H54 (cell line): ENCODE results near the gene CRY1.

Source experiments
- DNase-seq: peaks from one replicate; pipeline ENCODE4 v3.0.0; 2011; ENCODE audit warnings: low spot score, mixed read lengths; ENCODE audit not compliant: insufficient read length
- FAIRE-seq: peaks from 3 replicates; lab custom pipeline; 2011; peaks lifted over from hg19 to GRCh38; lab: Jason Lieb, UNC
- POLR2A ChIP-seq: IDR thresholded peaks from 2 replicates; pipeline ENCODE4 v1.6.1; 2011; ENCODE audit warnings: low read depth, mild to moderate bottlenecking, low read length

CRY1 gene

DNA sequence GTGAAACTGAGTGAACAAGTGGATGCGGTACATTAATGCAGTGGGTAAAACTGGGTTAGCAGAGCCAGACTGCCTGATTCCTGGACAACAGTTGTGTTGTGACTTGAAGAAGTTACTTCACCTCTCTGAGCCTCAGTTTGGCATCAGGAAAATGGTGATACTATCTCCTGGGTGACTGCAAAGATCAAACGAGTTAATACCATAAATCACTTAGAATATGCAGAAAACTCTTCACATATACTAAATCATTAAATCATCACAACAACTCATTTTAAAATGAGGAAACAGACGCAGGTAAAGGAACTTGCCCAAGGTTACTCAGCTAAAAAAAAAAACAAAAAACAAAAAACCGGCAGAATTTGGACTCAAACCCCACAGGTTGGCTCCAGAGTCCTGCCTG, 107.2 kb downstream of the CRY1 start:
- no peak for FAIRE-seq
- no peak for DNase-seq
- no peak for TF ChIP-seq POLR2A

DNA sequence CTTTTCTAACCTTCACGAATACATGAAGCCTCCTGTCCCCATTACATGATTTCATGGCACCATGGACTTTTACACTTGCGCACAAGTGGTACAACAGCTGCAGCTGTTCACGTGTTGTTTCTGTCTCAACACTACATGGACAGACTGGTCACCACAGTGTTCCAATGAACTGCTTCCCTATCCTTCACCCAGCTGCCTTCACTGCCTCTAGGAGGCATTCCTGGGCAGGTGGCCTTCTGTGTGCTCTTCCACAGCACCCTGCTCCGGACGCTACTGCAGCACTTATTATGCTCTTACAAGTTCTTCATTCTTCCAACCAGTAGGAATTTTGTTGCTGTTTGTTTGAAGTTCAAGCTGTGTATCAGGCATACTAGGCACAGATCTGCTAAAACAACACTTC, 107.9 kb downstream of the CRY1 start:
- TF ChIP-seq POLR2A = no peak
- DNase-seq = no peak
- FAIRE-seq = no peak

- no peak for TF ChIP-seq POLR2A
- DNase-seq (no peak), FAIRE-seq (no peak)
These were observed 108.7 kb downstream of the CRY1 start for GRCh38 chr12:106984588-106985137.

- DNase-seq = no peak
- TF ChIP-seq POLR2A = no peak
- FAIRE-seq = no peak
These were observed 111.1 kb downstream of the CRY1 start for GRCh38 chr12:106982229-106982628.

DNA sequence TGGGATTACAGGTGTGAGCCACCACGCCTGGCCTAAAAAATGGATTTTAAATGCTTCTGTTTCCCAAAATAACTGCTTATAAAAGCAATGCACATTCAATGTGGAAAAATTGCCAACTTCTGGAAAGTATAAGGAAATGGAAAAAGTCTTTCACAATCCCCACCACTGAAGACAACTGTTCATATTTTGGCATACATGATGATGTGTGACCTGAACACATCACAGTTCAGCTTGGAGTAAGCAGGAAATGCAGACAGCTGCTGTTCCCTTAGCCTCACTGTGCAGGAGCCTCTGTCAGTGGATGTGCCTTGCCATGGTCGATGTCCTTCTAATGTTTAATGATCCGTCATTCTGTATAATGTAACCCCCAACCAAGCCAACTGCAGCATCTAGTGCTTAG, 111.6 kb downstream of the CRY1 start:
- TF ChIP-seq POLR2A = no peak
- FAIRE-seq (no peak), DNase-seq (no peak)

DNA sequence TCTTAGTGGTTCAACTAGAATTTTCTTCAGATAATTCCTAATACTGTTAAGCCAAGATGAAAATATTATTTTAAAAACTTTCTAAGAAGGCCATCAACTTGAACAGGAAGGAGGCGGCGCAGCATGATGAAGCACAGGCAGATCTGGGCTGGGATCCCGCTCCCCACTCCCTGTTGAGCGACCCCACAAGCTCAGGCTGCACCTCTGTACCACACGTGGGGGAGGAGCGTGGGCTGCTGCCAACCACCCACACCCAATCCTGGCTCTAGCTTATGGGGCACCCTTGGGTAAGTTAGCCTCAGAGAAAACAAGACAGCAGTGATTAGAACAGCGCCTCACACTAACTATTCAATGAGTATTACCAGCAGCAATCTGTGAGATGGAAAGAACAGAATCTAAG, 112.4 kb downstream of the CRY1 start:
- DNase-seq (no peak), FAIRE-seq (no peak)
- TF ChIP-seq POLR2A = no peak

- no peak for FAIRE-seq
- TF ChIP-seq POLR2A = no peak
- no peak for DNase-seq
These were observed 115.1 kb downstream of the CRY1 start for GRCh38 chr12:106978035-106978800.

DNA sequence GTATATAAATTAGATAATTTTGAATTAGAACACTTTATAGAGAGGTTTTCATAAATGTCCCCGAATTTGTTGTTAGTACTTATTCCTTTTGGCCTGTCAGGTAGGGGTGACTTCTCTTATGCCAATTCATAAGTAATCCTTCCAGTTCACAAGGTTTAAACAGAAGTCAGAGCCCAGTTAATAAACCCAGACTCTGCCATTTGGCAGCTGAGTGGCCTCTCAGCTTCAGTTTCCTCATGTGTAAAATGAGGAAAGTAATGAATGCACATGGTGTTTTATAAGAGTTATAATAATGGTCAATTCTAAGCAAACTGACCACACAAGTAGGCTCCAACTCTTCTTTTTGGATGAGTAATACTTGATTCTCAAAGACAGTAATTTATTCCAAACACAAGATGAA, 116.7 kb downstream of the CRY1 start:
- FAIRE-seq (no peak), DNase-seq (no peak)
- TF ChIP-seq POLR2A = no peak

- TF ChIP-seq POLR2A = no peak
- no peak for DNase-seq
- peak; percentile 89 for FAIRE-seq
These were observed 117.2 kb downstream of the CRY1 start for GRCh38 chr12:106975993-106976658.

GRCh38 chr12:106975098-106975497, 118.3 kb downstream of the CRY1 start:
- DNase-seq = no peak
- no peak for FAIRE-seq
- no peak for TF ChIP-seq POLR2A

GRCh38 chr12:106974511-106974910, 118.8 kb downstream of the CRY1 start:
- no peak for FAIRE-seq
- TF ChIP-seq POLR2A = no peak
- no peak for DNase-seq

DNA sequence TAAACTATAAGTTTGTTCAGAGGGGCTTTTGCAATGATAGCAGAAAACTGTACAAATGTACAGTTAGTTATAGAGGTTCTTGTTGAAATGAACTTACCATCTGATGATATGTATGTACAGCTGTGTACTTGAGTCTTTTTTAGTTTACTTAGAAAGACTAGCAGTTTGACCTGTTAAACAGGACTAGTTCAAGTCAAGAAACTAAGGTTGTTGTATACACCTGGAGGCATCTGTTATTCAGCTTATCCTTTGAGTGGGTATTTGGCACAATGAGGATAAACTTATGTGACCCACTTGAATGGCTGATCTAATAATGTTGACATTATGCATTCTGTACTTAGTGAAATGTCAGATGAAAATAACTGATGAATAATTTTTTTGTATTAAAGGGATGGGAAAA, 119.8 kb downstream of the CRY1 start:
- FAIRE-seq (no peak), DNase-seq (no peak)
- TF ChIP-seq POLR2A = no peak

DNA sequence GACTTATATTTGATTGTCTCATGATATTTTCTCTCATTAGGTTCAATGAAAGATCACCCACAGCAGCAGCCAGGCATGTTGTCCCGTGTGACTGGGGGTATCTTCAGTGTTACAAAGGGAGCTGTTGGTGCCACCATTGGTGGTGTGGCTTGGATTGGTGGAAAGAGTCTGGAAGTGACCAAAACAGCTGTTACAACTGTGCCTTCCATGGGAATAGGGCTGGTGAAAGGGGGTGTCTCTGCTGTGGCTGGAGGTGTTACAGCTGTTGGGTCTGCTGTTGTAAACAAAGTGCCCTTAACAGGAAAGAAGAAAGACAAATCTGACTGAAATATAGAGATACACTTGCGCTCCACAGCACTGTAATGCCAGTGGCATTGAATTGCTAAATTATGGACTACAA, 122.3 kb downstream of the CRY1 start:
- DNase-seq (no peak), FAIRE-seq (no peak)
- TF ChIP-seq POLR2A = no peak

GRCh38 chr12:106964526-106964925, 128.8 kb downstream of the CRY1 start:
- FAIRE-seq (no peak), DNase-seq (no peak)
- TF ChIP-seq POLR2A = no peak
